RPMI7951 (cell line): Measurements from ENCODE around the gene MYH6. TPM values are rescaled to one million over a fixed set of nuclear protein-coding genes. Genes with fewer than 3 reads are reported as not detected.
A peak's percentile ranks its signal among the peaks of the same experiment; 100 is the strongest.

Experiments
- DNase-seq: peaks from one replicate; pipeline ENCODE4 v3.0.0-alpha.2; 2012; ENCODE audit warnings: low read depth
- total RNA-seq: library from RNA; depleted of rRNA; stranded (reverse); fragments of >200 nt; shearing (Covaris generic); gene quantifications from 2 replicates; pipeline ENCODE4 v1.2.3, GENCODE V29; 2014

Gene MYH6
- total RNA-seq, 1 experiment from 2014 or later = not detected

- DNase-seq = no peak
These were observed 51.4 kb downstream of the MYH6 start for GRCh38 chr14:23356662-23357061.

GRCh38 chr14:23355871-23356435 is 52.1 kb downstream of the MYH6 start:
- DNase-seq = no peak

GRCh38 chr14:23354990-23355389 is 53.1 kb downstream of the MYH6 start:
- DNase-seq = no peak

GRCh38 chr14:23353433-23353780 is 54.7 kb downstream of the MYH6 start:
- no peak for DNase-seq

GRCh38 chr14:23352506-23353432 is 55.3 kb downstream of the MYH6 start, which contains the start of gene SLC22A17:
Gene SLC22A17, minus strand, starts transcription at chr14:23352887.
- peak; percentile 80 for DNase-seq

- no peak for DNase-seq
These were observed 56.2 kb downstream of the MYH6 start for GRCh38 chr14:23351681-23352505.

GRCh38 chr14:23349156-23349845 is 58.8 kb downstream of the MYH6 start:
- no peak for DNase-seq

GRCh38 chr14:23348297-23348655 is 59.8 kb downstream of the MYH6 start:
- DNase-seq = no peak

GRCh38 chr14:23347406-23348296 is 60.4 kb downstream of the MYH6 start:
- no peak for DNase-seq

GRCh38 chr14:23346693-23347405 is 61.2 kb downstream of the MYH6 start:
- no peak for DNase-seq

GRCh38 chr14:23345987-23346692 is 61.9 kb downstream of the MYH6 start:
- no peak for DNase-seq

- DNase-seq = no peak
These were observed 63.6 kb downstream of the MYH6 start for GRCh38 chr14:23344481-23344880.

GRCh38 chr14:23339506-23340268 is 68.4 kb downstream of the MYH6 start:
- DNase-seq = no peak

- DNase-seq = no peak
These were observed 72.5 kb downstream of the MYH6 start for GRCh38 chr14:23335623-23336022.
